Adrenal gland (tissue), 12 donors: Measurements from ENCODE around the gene CLIP2. TPM values are rescaled to one million over a fixed set of nuclear protein-coding genes. Genes with fewer than 3 reads are reported as not detected.
"Not testable (repeated sequence)": the region's sequence is repeated elsewhere in the genome, so short reads cannot be mapped to it uniquely, and the experiment has no call there.

Source experiments
- DNase-seq, 7 donors: peaks; one replicate each; pipeline ENCODE4 v3.0.0-alpha.2; 2019 to 2020
- H3K27ac ChIP-seq, 5 donors: fragments of 200-600 bp; sonication (generic) in 4 of 5; 1 replicate in 3 of 5; 2 replicates in 2 of 5; pipeline versions ENCODE4 v1.5.1 to v1.8.0; 2016 to 2020; ENCODE audit warnings: mild to moderate bottlenecking in 1 of 5
- H3K27me3 ChIP-seq: fragments of 200-600 bp; 2 replicates; pipeline ENCODE4 v1.8.0; 2021
- H3K36me3 ChIP-seq, 2 donors: fragments of 200-600 bp; replicated peaks in 1 of 2; 1 replicate in 1 of 2; 2 replicates in 1 of 2; pipeline versions ENCODE4 v1.5.1 to v1.8.0; 2018 to 2022
- H3K4me1 ChIP-seq, 2 donors: fragments of 200-600 bp; replicated peaks in 1 of 2; 1 replicate in 1 of 2; 2 replicates in 1 of 2; pipeline versions ENCODE4 v1.5.1 to v1.8.0; 2018 to 2021
- H3K4me3 ChIP-seq, 4 donors: fragments of 200-600 bp; sonication (generic) in 3 of 4; one replicate each; pipeline ENCODE4 v1.5.1; 2016 to 2018
- H3K9me3 ChIP-seq, 3 donors: fragments of 200-600 bp; sonication (generic) in 1 of 3; replicated peaks in 1 of 3; 1 replicate in 2 of 3; 2 replicates in 1 of 3; pipeline versions ENCODE4 v1.5.1 to v1.8.0; 2016 to 2021
- POLR2A ChIP-seq, 2 donors: fragments of 450-650 bp; IDR thresholded peaks; one replicate each; pipeline ENCODE4 v1.6.1; 2017; ENCODE audit warnings: antibody characterized with exemption in 2 of 2, mild to moderate bottlenecking in 2 of 2, moderate library complexity in 1 of 2
- WGBS, 4 donors: extraction: QIAGEN DNeasy Blood & Tissue Kit in 2 of 4; methylation state at CpG; one replicate each; pipeline versions ENCODE4 v1.1.5 to v1.1.7; 2013 to 2017; 5-methylcytosine and 5-hydroxymethylcytosine counted together
- intact Hi-C, 2 donors: fragments of 100-400 bp; cut with DNase I; formaldehyde crosslinking; loops; one replicate each; pipeline versions ENCODE4 v1.14.1 to v1.15.0; 2022 to 2023
- polyA plus RNA-seq, 3 donors: library from polyadenylated mRNA; stranded (reverse); fragments of 200-250 nt in 2 of 3; fragments of 350-450 nt in 1 of 3; fragmentation: Illumina TruSeq in 1 of 3; extraction: RNeasy Lipid Tissue Mini Kit (QIAGEN cat#74804) in 1 of 3; gene quantifications; one replicate each; pipeline ENCODE4 v1.2.3, GENCODE V29; 2013 to 2014
- total RNA-seq, 9 donors: library from RNA; depleted of rRNA in 4 of 9; stranded (reverse); fragments of >200 nt in 4 of 9; fragments of 120-200 nt in 1 of 9; fragmentation: NEBNext Ultra II Directional in 1 of 9; extraction: Animal tissue kit (Norgen Biotek cat#: 25700) in 1 of 9; gene quantifications; one replicate each; pipeline versions ENCODE4 v1.1.0 to v1.2.4, GENCODE V29; 2013 to 2023
- TF ChIP-seq, protein P1 (sequence below), 6 experiments: fragments of 450-650 bp in 4 of 6; fragments of 200-600 bp in 2 of 6; sonication (generic) in 1 of 6; IDR thresholded peaks; 1 replicate in 5 of 6; 2 replicates in 1 of 6; pipeline versions ENCODE4 v1.5.1 to v1.8.0; 2016 to 2021; ENCODE audit warnings: antibody characterized with exemption in 6 of 6, mild to moderate bottlenecking in 2 of 6, moderate library complexity in 1 of 6
- donor health status: healthy with polysubstance abuse.
- donor health status: Bipolar disorder and iron deficiency.
- donor health status: DM: yes; HTN: yes; CAD: no.
- donor health status: DM: no; HTN: no; CAD: no.
- donor health status: DM: no; HTN: no; CAD: no.
- donor health status: DM: yes; HTN: yes; CAD: no.

The CLIP2 gene
- total and polyA plus RNA-seq, 12 donors, result 6.8 to 48.6 (median 25.6) TPM

DNA sequence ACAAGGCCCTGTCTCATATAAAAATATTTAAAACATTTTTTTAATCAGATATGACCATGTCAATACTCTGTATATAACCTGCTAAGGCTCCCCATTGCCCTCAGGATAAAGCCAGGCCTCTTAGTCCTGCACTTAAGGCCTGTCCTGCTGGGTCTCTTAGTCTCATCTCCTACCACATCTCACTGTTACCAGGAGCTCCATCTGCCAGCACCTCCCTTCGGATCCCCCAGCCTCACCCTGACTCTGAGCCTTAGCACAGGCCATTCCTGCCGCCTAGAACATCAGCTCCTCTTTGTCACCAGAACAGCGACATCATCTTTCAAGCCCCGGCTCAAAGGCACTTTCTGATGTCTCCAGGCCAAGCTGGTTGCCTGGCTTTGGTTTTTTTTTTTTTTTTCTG is 138.8 kb downstream of the CLIP2 start:
- intact Hi-C loops, result loop anchor here (5.0 to 10.0 kb wide), 2 partner anchors 134 to 277 kb away; no protein-coding TSS in a partner anchor
- no peak for DNase-seq

DNA sequence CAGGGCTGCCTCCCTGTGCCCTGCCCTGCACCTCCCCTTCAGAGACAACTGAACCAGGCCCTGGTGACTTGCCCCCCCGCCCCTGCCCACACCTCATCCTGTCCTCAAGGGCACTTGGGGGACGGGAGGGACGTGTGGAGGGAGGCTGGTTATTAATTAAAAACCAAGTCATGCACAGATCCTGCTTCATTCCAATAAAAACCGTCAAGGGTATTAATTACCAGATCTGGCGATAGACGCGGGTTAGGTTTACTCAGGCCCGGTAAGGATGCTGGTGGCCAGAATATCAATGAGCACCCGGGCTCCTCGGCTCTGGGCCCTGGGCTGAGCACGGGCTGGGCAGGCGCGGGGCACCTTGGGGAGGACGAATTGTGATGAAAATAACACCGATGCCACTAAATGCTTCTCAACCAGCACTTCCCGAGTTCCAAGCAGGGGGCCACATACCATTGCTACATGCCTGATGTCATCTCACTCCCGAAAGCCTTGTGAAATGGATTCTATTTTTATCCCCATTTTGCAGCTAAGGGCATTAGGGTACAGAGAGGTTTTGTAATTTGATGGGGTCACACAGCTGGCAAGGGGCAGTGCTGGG is 140.0 kb downstream of the CLIP2 start:
- no peaks in the 10 kb centered on the region for H3K9me3 ChIP-seq
- H3K27ac ChIP-seq, result no peak overlapping the region
- H3K27me3 ChIP-seq, result no peaks in the 10 kb centered on the region
- TF ChIP-seq, protein P1, sequence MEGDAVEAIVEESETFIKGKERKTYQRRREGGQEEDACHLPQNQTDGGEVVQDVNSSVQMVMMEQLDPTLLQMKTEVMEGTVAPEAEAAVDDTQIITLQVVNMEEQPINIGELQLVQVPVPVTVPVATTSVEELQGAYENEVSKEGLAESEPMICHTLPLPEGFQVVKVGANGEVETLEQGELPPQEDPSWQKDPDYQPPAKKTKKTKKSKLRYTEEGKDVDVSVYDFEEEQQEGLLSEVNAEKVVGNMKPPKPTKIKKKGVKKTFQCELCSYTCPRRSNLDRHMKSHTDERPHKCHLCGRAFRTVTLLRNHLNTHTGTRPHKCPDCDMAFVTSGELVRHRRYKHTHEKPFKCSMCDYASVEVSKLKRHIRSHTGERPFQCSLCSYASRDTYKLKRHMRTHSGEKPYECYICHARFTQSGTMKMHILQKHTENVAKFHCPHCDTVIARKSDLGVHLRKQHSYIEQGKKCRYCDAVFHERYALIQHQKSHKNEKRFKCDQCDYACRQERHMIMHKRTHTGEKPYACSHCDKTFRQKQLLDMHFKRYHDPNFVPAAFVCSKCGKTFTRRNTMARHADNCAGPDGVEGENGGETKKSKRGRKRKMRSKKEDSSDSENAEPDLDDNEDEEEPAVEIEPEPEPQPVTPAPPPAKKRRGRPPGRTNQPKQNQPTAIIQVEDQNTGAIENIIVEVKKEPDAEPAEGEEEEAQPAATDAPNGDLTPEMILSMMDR (IDR thresholded peaks at IDR 0.05), result no peak
- TF ChIP-seq POLR2A (IDR thresholded peaks at IDR 0.05), result no peak
- no peak for DNase-seq
- no peak overlapping the region for H3K4me3 ChIP-seq
- 60 to 72% (median 70%) methylated on average over 9 to 17 of the region's 17 CpGs for WGBS, 4 donors
- intact Hi-C loops, result loop anchor here (5.0 to 10.0 kb wide), 2 partner anchors 133 to 276 kb away; no protein-coding TSS in a partner anchor
- H3K4me1 ChIP-seq, result no peaks in the 10 kb centered on the region
- no peaks in the 10 kb centered on the region for H3K36me3 ChIP-seq

More for the DNA sequence above, 138.8 kb downstream of the CLIP2 start:
- no peak overlapping the region for H3K4me3 ChIP-seq
- H3K9me3 ChIP-seq, result no peaks in the 10 kb centered on the region
- no peaks in the 10 kb centered on the region for H3K4me1 ChIP-seq
- whole genome bisulfite sequencing, 4 donors, result 90 to 96% (median 94%) methylated on average over 4 of the region's 4 CpGs
- H3K27me3 ChIP-seq, result no peaks in the 10 kb centered on the region
- no peak for TF ChIP-seq POLR2A (IDR thresholded peaks at IDR 0.05)
- TF ChIP-seq, protein P1 (IDR thresholded peaks at IDR 0.05), result no peak
- no peak overlapping the region for H3K27ac ChIP-seq
- H3K36me3 ChIP-seq, result no peaks in the 10 kb centered on the region

DNA sequence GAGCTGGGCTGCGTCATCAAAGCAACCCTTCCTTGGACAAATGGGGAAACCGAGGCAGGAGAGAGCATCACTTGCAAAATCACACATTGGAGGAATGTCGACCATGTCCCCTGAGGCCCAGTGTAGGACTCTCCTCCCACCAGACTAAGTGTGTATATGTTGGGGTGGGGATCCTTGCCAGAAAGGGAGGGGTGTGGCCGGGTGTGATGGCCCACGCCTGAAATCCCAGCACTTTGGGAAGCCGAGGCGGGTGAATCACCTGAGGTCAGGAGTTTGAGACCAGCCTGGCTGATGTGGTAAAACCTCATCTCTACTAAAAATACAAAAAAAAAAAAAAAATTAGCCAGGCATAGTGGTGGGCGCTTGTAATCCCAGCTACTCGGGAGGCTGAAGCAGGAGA is 141.2 kb downstream of the CLIP2 start:
- H3K27me3 ChIP-seq, H3K27ac ChIP-seq, DNase-seq, H3K4me3 ChIP-seq, H3K4me1 ChIP-seq, intact Hi-C loops, H3K9me3 ChIP-seq, H3K36me3 ChIP-seq: not testable (repeated sequence)
- WGBS, 4 donors, result 75 to 88% (median 78%) methylated on average over 9 of the region's 9 CpGs

DNA sequence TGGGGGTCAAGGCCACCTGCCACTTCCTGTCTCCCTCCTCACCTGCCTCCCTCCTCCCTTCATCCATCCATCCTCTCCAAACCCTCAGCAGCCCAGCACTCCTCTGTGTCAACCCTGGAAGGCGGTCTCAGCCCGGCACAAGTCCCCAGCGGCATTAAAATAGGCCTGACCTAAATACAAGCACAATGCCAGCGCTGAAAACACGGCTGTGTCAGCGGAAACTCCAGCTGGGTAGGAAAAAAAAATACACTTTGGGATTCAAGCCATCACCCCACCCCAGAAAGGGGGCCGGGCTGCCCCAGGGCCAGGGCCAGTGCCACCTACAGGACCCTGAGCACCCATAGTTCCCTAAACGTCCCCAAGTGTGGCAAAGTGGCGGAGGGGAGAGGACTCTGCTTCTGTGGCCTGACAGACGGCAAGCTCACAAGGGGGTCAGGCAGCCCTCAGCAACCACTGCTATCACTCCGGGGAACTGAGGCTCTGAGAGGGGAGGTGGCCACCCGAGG is 141.8 kb downstream of the CLIP2 start:
- Histone ChIP-seq H3K36me3 (no peaks in the 10 kb centered on the region), H3K27ac (no peak overlapping the region), H3K4me3 (no peak overlapping the region), H3K4me1 (no peaks in the 10 kb centered on the region), H3K27me3 (no peaks in the 10 kb centered on the region), H3K9me3 (no peaks in the 10 kb centered on the region)
- intact Hi-C loops, result no loop called here
- 55 to 78% (median 69%) methylated on average over 11 to 12 of the region's 12 CpGs for WGBS, 4 donors
- peak in 1 of 7 donors; percentile 20 for DNase-seq
- no peak for TF ChIP-seq POLR2A (IDR thresholded peaks at IDR 0.05)
- TF ChIP-seq, protein P1 (IDR thresholded peaks at IDR 0.05), result no peak

DNA sequence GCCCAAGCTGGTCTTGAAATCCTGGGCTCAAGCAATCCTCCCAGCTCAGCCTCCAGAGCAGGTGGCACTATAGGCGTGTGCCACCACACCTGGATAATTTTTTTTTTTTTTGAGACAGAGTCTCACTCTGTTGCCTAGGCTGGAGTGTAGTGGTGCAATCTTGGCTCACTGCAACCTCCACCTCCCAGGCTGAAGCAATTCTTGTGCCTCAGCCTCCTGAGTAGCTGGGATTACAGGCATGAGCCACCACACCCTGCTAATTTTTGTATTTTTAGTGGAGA is 148.0 kb downstream of the CLIP2 start:
- intact Hi-C loops, DNase-seq, H3K9me3 ChIP-seq, H3K4me1 ChIP-seq, H3K27ac ChIP-seq, H3K4me3 ChIP-seq, H3K36me3 ChIP-seq, H3K27me3 ChIP-seq: not testable (repeated sequence)
- WGBS, 4 donors, result 88 to 100% (median 99%) methylated on average over 1 of the region's 1 CpG
